B cell (primary cell): ENCODE results near the gene PARP3.

Experiments
- CTCF ChIP-seq: fragments of 200-600 bp; IDR thresholded peaks from one replicate; pipeline ENCODE4 v1.8.0; 2022; ENCODE audit warnings: antibody characterized with exemption, mild to moderate bottlenecking
- EZH2 ChIP-seq: IDR thresholded peaks from 2 replicates; pipeline ENCODE4 v1.6.1; 2012; ENCODE audit warnings: borderline replicate concordance, low read depth, mild to moderate bottlenecking, moderate library complexity, low read length; ENCODE audit not compliant: insufficient read depth, poor library complexity, severe bottlenecking

GRCh38 chr3:51943451-51944391 is 1.6 kb downstream of the PARP3 start:
- TF ChIP-seq CTCF (no peak), EZH2 (no peak)
